ENCODE results near the gene NDUFA11.

The NDUFA11 gene

GRCh38 chr19:5932146-5932545 lies 28.6 kb upstream of the NDUFA11 start:
- DNase-seq: no peak

- DNase-seq: no peak
Observed at GRCh38 chr19:5931251-5931650, 27.7 kb upstream of the NDUFA11 start.

GRCh38 chr19:5929625-5930024 lies 26.0 kb upstream of the NDUFA11 start:
- DNase-seq: no peak

GRCh38 chr19:5929179-5929578 lies 25.6 kb upstream of the NDUFA11 start:
- no peak for DNase-seq

- no peak for DNase-seq
Observed at GRCh38 chr19:5927441-5927821, 23.8 kb upstream of the NDUFA11 start.

- no peak for DNase-seq
Observed at GRCh38 chr19:5926641-5927440, 23.3 kb upstream of the NDUFA11 start.

- no peak for DNase-seq
Observed at GRCh38 chr19:5925830-5926427, 22.3 kb upstream of the NDUFA11 start.

GRCh38 chr19:5923356-5923755 lies 19.8 kb upstream of the NDUFA11 start:
- no peak for DNase-seq

GRCh38 chr19:5922161-5922545 lies 18.6 kb upstream of the NDUFA11 start:
- DNase-seq: no peak

- DNase-seq: no peak
Observed at GRCh38 chr19:5921516-5922160, 18.0 kb upstream of the NDUFA11 start.

GRCh38 chr19:5918463-5919079 lies 15.0 kb upstream of the NDUFA11 start:
- DNase-seq: no peak

- no peak for DNase-seq
Observed at GRCh38 chr19:5917431-5918107, 14.0 kb upstream of the NDUFA11 start.

- no peak for DNase-seq
Observed at GRCh38 chr19:5916181-5916708, 12.7 kb upstream of the NDUFA11 start.

- DNase-seq: no peak
Observed at GRCh38 chr19:5915782-5916165, 12.2 kb upstream of the NDUFA11 start.

- DNase-seq: no peak
Observed at GRCh38 chr19:5914946-5915781, 11.6 kb upstream of the NDUFA11 start.

- DNase-seq: no peak
Observed at GRCh38 chr19:5914358-5914774, 10.8 kb upstream of the NDUFA11 start.

- DNase-seq: no peak
Observed at GRCh38 chr19:5913739-5914357, 10.3 kb upstream of the NDUFA11 start, which contains the start of gene CAPS. Gene CAPS (plus strand): TSS chr19:5914254. CDS start chr19:5914407, 153 bp downstream.

GRCh38 chr19:5911366-5911765 lies 7.8 kb upstream of the NDUFA11 start:
- DNase-seq: no peak

- no peak for DNase-seq
Observed at GRCh38 chr19:5910638-5910907, 7.0 kb upstream of the NDUFA11 start.

- DNase-seq: no peak
Observed at GRCh38 chr19:5908773-5909442, 5.3 kb upstream of the NDUFA11 start.

GRCh38 chr19:5907241-5907640 lies 3.7 kb upstream of the NDUFA11 start:
- no peak for DNase-seq
